ENCODE measurements around the gene GSTT4.
"Not testable (repeated sequence)": the region's sequence is repeated elsewhere in the genome, so short reads cannot be mapped to it uniquely, and the experiment has no call there.

- TF ChIP-seq, protein P1, sequence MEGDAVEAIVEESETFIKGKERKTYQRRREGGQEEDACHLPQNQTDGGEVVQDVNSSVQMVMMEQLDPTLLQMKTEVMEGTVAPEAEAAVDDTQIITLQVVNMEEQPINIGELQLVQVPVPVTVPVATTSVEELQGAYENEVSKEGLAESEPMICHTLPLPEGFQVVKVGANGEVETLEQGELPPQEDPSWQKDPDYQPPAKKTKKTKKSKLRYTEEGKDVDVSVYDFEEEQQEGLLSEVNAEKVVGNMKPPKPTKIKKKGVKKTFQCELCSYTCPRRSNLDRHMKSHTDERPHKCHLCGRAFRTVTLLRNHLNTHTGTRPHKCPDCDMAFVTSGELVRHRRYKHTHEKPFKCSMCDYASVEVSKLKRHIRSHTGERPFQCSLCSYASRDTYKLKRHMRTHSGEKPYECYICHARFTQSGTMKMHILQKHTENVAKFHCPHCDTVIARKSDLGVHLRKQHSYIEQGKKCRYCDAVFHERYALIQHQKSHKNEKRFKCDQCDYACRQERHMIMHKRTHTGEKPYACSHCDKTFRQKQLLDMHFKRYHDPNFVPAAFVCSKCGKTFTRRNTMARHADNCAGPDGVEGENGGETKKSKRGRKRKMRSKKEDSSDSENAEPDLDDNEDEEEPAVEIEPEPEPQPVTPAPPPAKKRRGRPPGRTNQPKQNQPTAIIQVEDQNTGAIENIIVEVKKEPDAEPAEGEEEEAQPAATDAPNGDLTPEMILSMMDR (IDR thresholded peaks at IDR 0.05; ENCODE audit: poor library complexity, severe bottlenecking) = not testable (repeated sequence)
- TF ChIP-seq EP300 (conservative IDR thresholded peaks at IDR 0.05; ENCODE audit: poor library complexity, severe bottlenecking) = not testable (repeated sequence)
Observed at GRCh38 chr22:23974836-23975352, 30.4 kb downstream of the GSTT4 start.
